ENCODE measurements around the gene CRAT. TPM values are rescaled to one million over a fixed set of nuclear protein-coding genes. Genes with fewer than 3 reads are reported as not detected.
"Not testable (repeated sequence)": the region's sequence is repeated elsewhere in the genome, so short reads cannot be mapped to it uniquely, and the experiment has no call there.

The CRAT gene
- total RNA-seq, 1 donor from 2014 or later = 27.1 TPM

DNA sequence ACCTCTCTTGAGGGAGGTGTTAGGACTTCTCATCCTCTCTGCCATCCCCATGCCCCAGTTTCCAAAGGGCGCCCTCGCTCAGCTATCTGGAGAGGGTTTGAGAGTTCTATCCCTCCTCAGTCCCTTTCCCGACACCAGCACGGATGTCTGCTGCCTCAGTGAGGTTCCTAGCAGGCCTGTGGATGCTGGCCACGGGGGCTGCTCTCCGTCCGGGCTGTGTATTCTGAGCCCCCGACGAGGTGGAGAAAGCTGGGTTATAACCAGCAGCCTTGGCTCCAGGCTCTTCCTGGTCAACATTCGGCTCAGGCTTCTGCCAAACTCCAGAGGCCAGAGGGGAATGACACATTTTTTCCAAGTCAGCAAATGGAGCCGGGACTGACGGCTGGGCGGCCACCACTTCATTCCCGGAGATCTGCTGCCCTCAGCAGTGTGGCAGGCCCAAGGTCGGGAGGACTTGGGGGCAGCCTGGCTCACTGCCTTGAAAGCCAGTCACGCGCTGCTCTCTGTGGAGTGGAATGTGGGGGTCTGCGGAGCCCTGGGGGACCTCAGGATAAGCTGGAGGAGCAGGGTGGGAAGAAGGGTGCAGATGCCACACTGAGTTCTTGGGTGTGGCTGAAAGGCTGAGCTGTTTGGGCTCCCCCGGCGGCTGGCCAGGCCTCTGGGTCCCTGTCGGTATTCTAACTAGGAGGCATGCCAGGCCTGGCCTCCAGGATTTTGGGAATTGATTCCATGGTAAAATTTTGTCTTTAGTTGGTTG is 28.1 kb upstream of the CRAT start:
- Histone ChIP-seq H3K4me3 (ENCODE audit: low read length in 3 of 3) (peak overlapping the region; percentile 52 to 88 (median 79)), H3K9me3 (ENCODE audit: control insufficient read depth in 3 of 3, low read length in 3 of 3) (no peaks in the 10 kb centered on the region), H3K9ac (ENCODE audit: low read depth in 1 of 3, low read length in 3 of 3) (peak overlapping the region; percentile 82 to 100 (median 95)), H3K4me1 (ENCODE audit: control insufficient read depth in 3 of 3, insufficient read depth in 3 of 3, low read length in 3 of 3) (peaks cover 52 to 61% (median 54%) of the 10 kb centered on the region in 3 donors), H3K27ac (ENCODE audit: low read depth, low read length) (peak overlapping the region; percentile 100), H3K27me3 (ENCODE audit: control insufficient read depth in 3 of 3, insufficient read depth in 3 of 3, low read length in 3 of 3) (no peaks in the 10 kb centered on the region), H3K36me3 (ENCODE audit: control insufficient read depth in 3 of 3, insufficient read depth in 3 of 3, low read length in 3 of 3) (peaks cover 22 to 28% (median 23%) of the 10 kb centered on the region in 3 donors)

DNA sequence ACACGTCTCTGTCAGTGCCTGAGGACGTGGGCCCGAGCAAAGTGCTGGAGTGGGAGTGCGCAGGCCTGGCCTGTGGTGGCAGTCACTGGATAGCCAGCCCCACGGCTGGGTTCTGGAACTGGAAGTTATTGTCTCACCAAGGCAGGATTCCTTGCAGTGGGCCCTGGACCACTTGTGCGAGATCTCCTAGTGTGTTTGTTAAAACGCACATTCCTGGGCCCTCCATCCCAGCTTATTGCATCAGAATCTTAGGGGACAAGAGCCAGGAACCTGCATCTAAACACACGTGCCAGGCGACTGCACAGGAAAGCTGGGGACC is 27.5 kb upstream of the CRAT start:
- peaks cover 47 to 56% (median 49%) of the 10 kb centered on the region in 3 donors for H3K4me1 ChIP-seq (ENCODE audit: control insufficient read depth in 3 of 3, insufficient read depth in 3 of 3, low read length in 3 of 3)

GRCh38 chr9:129137292-129138143 is 26.9 kb upstream of the CRAT start:
- Histone ChIP-seq H3K27me3 (ENCODE audit: control insufficient read depth in 3 of 3, insufficient read depth in 3 of 3, low read length in 3 of 3) (no peaks in the 10 kb centered on the region), H3K9ac (ENCODE audit: low read depth in 1 of 3, low read length in 3 of 3) (peak overlapping the region; percentile 82 to 100 (median 95)), H3K9me3 (ENCODE audit: control insufficient read depth in 3 of 3, low read length in 3 of 3) (no peaks in the 10 kb centered on the region), H3K27ac (ENCODE audit: low read depth, low read length) (peak overlapping the region; percentile 100), H3K4me1 (ENCODE audit: control insufficient read depth in 3 of 3, insufficient read depth in 3 of 3, low read length in 3 of 3) (peaks cover 41 to 50% (median 43%) of the 10 kb centered on the region in 3 donors), H3K4me3 (ENCODE audit: low read length in 3 of 3) (peak overlapping the region in 1 of 3 donors; percentile 79), H3K36me3 (ENCODE audit: control insufficient read depth in 3 of 3, insufficient read depth in 3 of 3, low read length in 3 of 3) (peaks cover 16 to 32% (median 22%) of the 10 kb centered on the region in 3 donors)

More for the DNA sequence above, 27.5 kb upstream of the CRAT start:
- Histone ChIP-seq H3K36me3 (ENCODE audit: control insufficient read depth in 3 of 3, insufficient read depth in 3 of 3, low read length in 3 of 3) (peaks cover 22 to 31% (median 24%) of the 10 kb centered on the region in 3 donors), H3K9ac (ENCODE audit: low read depth in 1 of 3, low read length in 3 of 3) (peak overlapping the region; percentile 82 to 100 (median 95)), H3K9me3 (ENCODE audit: control insufficient read depth in 3 of 3, low read length in 3 of 3) (no peaks in the 10 kb centered on the region), H3K4me3 (ENCODE audit: low read length in 3 of 3) (peak overlapping the region in 2 of 3 donors; percentile 52 to 79), H3K27me3 (ENCODE audit: control insufficient read depth in 3 of 3, insufficient read depth in 3 of 3, low read length in 3 of 3) (no peaks in the 10 kb centered on the region), H3K27ac (ENCODE audit: low read depth, low read length) (peak overlapping the region; percentile 100)

- peaks cover 14 to 36% (median 22%) of the 10 kb centered on the region in 3 donors for H3K36me3 ChIP-seq (ENCODE audit: control insufficient read depth in 3 of 3, insufficient read depth in 3 of 3, low read length in 3 of 3)
- H3K4me3 ChIP-seq (ENCODE audit: low read length in 3 of 3) = no peak overlapping the region
- peaks cover 37 to 45% (median 39%) of the 10 kb centered on the region in 3 donors for H3K4me1 ChIP-seq (ENCODE audit: control insufficient read depth in 3 of 3, insufficient read depth in 3 of 3, low read length in 3 of 3)
- H3K27ac ChIP-seq (ENCODE audit: low read depth, low read length) = no peak overlapping the region
- H3K9ac ChIP-seq (ENCODE audit: low read depth in 1 of 3, low read length in 3 of 3) = no peak overlapping the region
- no peaks in the 10 kb centered on the region for H3K9me3 ChIP-seq (ENCODE audit: control insufficient read depth in 3 of 3, low read length in 3 of 3)
- no peaks in the 10 kb centered on the region for H3K27me3 ChIP-seq (ENCODE audit: control insufficient read depth in 3 of 3, insufficient read depth in 3 of 3, low read length in 3 of 3)
Measured at GRCh38 chr9:129136446-129137035, 25.9 kb upstream of the CRAT start.

DNA sequence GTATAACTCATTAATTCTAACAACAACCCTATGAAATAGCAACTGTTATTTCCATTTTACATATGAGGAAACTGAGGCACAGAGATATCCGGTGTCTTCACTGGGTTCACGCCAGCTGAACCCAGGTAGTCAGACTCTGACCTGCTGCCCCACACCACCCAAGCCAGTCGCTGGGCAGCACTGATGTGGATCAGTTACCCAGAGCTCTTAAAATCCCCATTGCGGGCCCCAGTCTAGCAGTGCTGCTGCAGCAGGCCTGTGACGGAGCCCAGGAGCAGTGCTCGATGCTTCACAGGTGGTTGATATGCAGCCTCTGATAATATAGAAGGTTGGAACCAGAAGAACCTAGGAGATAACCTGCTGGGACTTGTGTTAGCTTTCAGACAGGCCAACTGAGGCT is 24.9 kb upstream of the CRAT start:
- Histone ChIP-seq H3K9ac (ENCODE audit: low read depth in 1 of 3, low read length in 3 of 3) (no peak overlapping the region), H3K9me3 (ENCODE audit: control insufficient read depth in 3 of 3, low read length in 3 of 3) (no peaks in the 10 kb centered on the region), H3K36me3 (ENCODE audit: control insufficient read depth in 3 of 3, insufficient read depth in 3 of 3, low read length in 3 of 3) (peaks cover 23 to 42% (median 30%) of the 10 kb centered on the region in 3 donors), H3K4me1 (ENCODE audit: control insufficient read depth in 3 of 3, insufficient read depth in 3 of 3, low read length in 3 of 3) (peaks cover 28 to 38% (median 32%) of the 10 kb centered on the region in 3 donors), H3K27ac (ENCODE audit: low read depth, low read length) (no peak overlapping the region), H3K4me3 (ENCODE audit: low read length in 3 of 3) (no peak overlapping the region), H3K27me3 (ENCODE audit: control insufficient read depth in 3 of 3, insufficient read depth in 3 of 3, low read length in 3 of 3) (no peaks in the 10 kb centered on the region)

GRCh38 chr9:129133082-129133481 is 22.5 kb upstream of the CRAT start:
- peaks cover 9 to 19% (median 12%) of the 10 kb centered on the region in 3 donors for H3K4me1 ChIP-seq (ENCODE audit: control insufficient read depth in 3 of 3, insufficient read depth in 3 of 3, low read length in 3 of 3)
- H3K27ac ChIP-seq (ENCODE audit: low read depth, low read length) = no peak overlapping the region
- H3K4me3 ChIP-seq (ENCODE audit: low read length in 3 of 3) = no peak overlapping the region
- no peak overlapping the region for H3K9ac ChIP-seq (ENCODE audit: low read depth in 1 of 3, low read length in 3 of 3)
- H3K9me3 ChIP-seq (ENCODE audit: control insufficient read depth in 3 of 3, low read length in 3 of 3) = no peaks in the 10 kb centered on the region
- H3K36me3 ChIP-seq (ENCODE audit: control insufficient read depth in 3 of 3, insufficient read depth in 3 of 3, low read length in 3 of 3) = peaks cover 37 to 50% (median 43%) of the 10 kb centered on the region in 3 donors
- no peaks in the 10 kb centered on the region for H3K27me3 ChIP-seq (ENCODE audit: control insufficient read depth in 3 of 3, insufficient read depth in 3 of 3, low read length in 3 of 3)

- no peak overlapping the region for H3K27ac ChIP-seq (ENCODE audit: low read depth, low read length)
- H3K27me3 ChIP-seq (ENCODE audit: control insufficient read depth in 3 of 3, insufficient read depth in 3 of 3, low read length in 3 of 3) = no peaks in the 10 kb centered on the region
- H3K36me3 ChIP-seq (ENCODE audit: control insufficient read depth in 3 of 3, insufficient read depth in 3 of 3, low read length in 3 of 3) = peaks cover 29 to 44% (median 42%) of the 10 kb centered on the region in 3 donors
- H3K9ac ChIP-seq (ENCODE audit: low read depth in 1 of 3, low read length in 3 of 3) = peak overlapping the region in 2 of 3 donors; percentile 16 to 64
- no peaks in the 10 kb centered on the region for H3K9me3 ChIP-seq (ENCODE audit: control insufficient read depth in 3 of 3, low read length in 3 of 3)
- H3K4me1 ChIP-seq (ENCODE audit: control insufficient read depth in 3 of 3, insufficient read depth in 3 of 3, low read length in 3 of 3) = peaks cover 14 to 17% (median 15%) of the 10 kb centered on the region in 3 donors
- H3K4me3 ChIP-seq (ENCODE audit: low read length in 3 of 3) = no peak overlapping the region
Measured at GRCh38 chr9:129131300-129132145, 20.9 kb upstream of the CRAT start.

DNA sequence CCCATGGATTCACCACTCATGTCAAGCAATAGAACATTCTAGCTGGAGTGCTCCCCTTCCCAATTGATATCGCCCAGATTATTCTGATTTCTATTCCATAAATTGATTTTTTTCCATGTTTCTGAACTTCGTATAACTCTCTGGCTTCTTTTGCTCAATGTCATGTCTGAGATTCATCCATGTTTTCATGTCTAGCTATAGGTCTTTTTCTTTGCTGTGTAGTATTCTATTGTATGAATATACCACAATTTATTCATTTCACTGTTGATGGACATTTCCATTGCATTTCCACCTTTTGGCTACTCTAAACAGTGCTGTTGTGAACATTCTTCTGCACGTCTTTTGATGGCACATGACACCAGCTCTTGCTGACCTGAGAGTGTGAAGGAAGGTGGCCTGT is 20.2 kb upstream of the CRAT start:
- Histone ChIP-seq H3K36me3 (ENCODE audit: control insufficient read depth in 3 of 3, insufficient read depth in 3 of 3, low read length in 3 of 3) (peaks cover 29 to 40% (median 38%) of the 10 kb centered on the region in 3 donors), H3K4me3 (ENCODE audit: low read length in 3 of 3) (no peak overlapping the region), H3K27me3 (ENCODE audit: control insufficient read depth in 3 of 3, insufficient read depth in 3 of 3, low read length in 3 of 3) (no peaks in the 10 kb centered on the region), H3K4me1 (ENCODE audit: control insufficient read depth in 3 of 3, insufficient read depth in 3 of 3, low read length in 3 of 3) (peaks cover 15 to 18% (median 15%) of the 10 kb centered on the region in 3 donors), H3K27ac (ENCODE audit: low read depth, low read length) (no peak overlapping the region), H3K9me3 (ENCODE audit: control insufficient read depth in 3 of 3, low read length in 3 of 3) (no peaks in the 10 kb centered on the region), H3K9ac (ENCODE audit: low read depth in 1 of 3, low read length in 3 of 3) (no peak overlapping the region)

- peaks cover 15 to 18% (median 15%) of the 10 kb centered on the region in 3 donors for H3K4me1 ChIP-seq (ENCODE audit: control insufficient read depth in 3 of 3, insufficient read depth in 3 of 3, low read length in 3 of 3)
- not testable (repeated sequence) for H3K27ac ChIP-seq (ENCODE audit: low read depth, low read length); H3K9ac ChIP-seq (ENCODE audit: low read depth in 1 of 3, low read length in 3 of 3); H3K27me3 ChIP-seq (ENCODE audit: control insufficient read depth in 3 of 3, insufficient read depth in 3 of 3, low read length in 3 of 3); H3K9me3 ChIP-seq (ENCODE audit: control insufficient read depth in 3 of 3, low read length in 3 of 3); H3K4me3 ChIP-seq (ENCODE audit: low read length in 3 of 3)
- H3K36me3 ChIP-seq (ENCODE audit: control insufficient read depth in 3 of 3, insufficient read depth in 3 of 3, low read length in 3 of 3) = peaks cover 29 to 35% (median 34%) of the 10 kb centered on the region in 3 donors
Measured at GRCh38 chr9:129130271-129130670, 19.7 kb upstream of the CRAT start.
